ENCODE results near the gene IL15RA.

IL15RA gene

DNA sequence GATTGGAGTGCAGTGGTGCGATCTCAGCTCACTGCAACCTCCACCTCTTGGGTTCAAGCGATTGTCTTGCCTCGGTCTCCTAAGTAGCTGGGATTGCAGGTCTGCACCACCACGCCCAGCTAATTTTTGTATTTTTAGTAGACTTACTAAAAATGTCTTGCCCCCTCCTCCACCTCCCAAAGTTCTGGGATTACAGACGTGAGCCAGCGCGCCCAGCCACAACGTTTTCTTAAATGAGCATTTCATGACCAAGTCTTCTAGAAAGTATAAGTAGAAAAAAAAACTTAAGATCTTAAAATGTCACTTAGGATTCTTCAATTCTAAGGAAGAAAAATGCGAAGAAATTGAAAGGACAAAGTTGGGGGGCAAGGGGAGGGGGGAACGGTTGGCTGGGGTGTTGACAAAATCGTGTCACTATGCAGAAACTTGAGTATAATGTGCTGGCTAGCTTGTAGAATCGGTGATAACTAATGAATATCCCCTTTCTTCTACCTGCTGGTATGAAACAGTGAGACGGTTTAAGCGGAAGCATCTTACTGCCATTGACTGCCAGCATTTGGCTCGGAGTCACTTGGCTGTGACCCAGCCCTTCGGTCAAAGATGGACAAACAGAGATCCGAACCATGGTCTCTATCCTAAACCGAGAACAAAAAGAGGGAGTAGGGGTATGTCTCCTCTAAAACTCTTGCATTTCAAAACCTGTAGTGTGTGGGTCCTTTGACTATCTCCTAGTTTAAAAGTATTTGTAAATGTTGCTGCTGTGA is 74.7 kb downstream of the IL15RA start:
- H3K4me3 ChIP-seq = no peak overlapping the region
- peaks cover 6% of the 10 kb centered on the region for H3K9me3 ChIP-seq
- H3K9ac ChIP-seq = no peak overlapping the region
- no peak overlapping the region for H3K4me2 ChIP-seq
- H3K27me3 ChIP-seq = no peaks in the 10 kb centered on the region
- peaks cover 29% of the 10 kb centered on the region for H4K20me1 ChIP-seq
- TF ChIP-seq Cebpa-rat (IDR thresholded peaks at IDR 0.05) = no peak
- H3K36me3 ChIP-seq = peaks cover 65% of the 10 kb centered on the region
- H3K4me1 ChIP-seq = peaks cover 41% of the 10 kb centered on the region
- no peak overlapping the region for H3K27ac ChIP-seq
